ENCODE data around the gene KLF2.

Gene KLF2

DNA sequence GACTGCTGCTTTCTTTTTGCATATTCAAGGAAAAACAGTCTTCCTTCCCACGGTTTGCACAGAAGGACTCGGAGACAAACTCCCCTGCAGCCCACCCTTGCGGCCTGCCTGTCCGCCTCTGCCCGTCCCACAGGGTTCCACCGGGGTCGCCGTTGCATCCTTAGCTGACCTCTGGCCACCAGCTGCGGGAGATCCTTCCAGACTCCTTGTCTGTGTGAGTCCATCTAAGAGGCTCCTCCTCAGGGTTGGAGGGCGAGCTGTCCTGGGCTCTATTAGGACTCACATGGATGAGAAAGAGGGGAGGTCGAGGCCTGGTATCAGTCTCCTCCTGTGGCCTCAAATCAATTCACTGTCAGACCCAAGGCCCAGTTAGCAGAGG is 39.2 kb downstream of the KLF2 start:
- Histone ChIP-seq H3K36me3 (ENCODE audit: control insufficient read depth, insufficient read depth, low read length) (no peaks in the 10 kb centered on the region), H2BK5ac (ENCODE audit: low read length) (no peak overlapping the region), H3K56ac (ENCODE audit: low read length) (no peak overlapping the region), H2BK120ac (ENCODE audit: low read depth, low read length) (no peak overlapping the region), H3K23ac (ENCODE audit: low read length) (no peak overlapping the region), H3K4ac (ENCODE audit: low read depth, low read length) (no peak overlapping the region), H3K4me2 (ENCODE audit: low read length) (no peak overlapping the region), H2AK5ac (ENCODE audit: low read length) (no peak overlapping the region), H3K79me1 (ENCODE audit: low read length) (no peaks in the 10 kb centered on the region), H3K18ac (ENCODE audit: low read length) (no peak overlapping the region), H3K79me2 (ENCODE audit: control insufficient read depth, insufficient read depth, low read length) (no peaks in the 10 kb centered on the region), H3K4me3 (ENCODE audit: low read length) (no peak overlapping the region), H3K27me3 (ENCODE audit: insufficient read depth, low read length, poor library complexity) (no peaks in the 10 kb centered on the region), H2BK15ac (replicated peaks; ENCODE audit: low read depth) (no peak overlapping the region), H4K8ac (ENCODE audit: low read depth, low read length) (no peak overlapping the region), H3K27ac (ENCODE audit: low read depth, low read length) (no peak overlapping the region), H4K5ac (ENCODE audit: low read length) (no peak overlapping the region), H3K9ac (ENCODE audit: low read length) (no peak overlapping the region), H3K4me1 (ENCODE audit: control insufficient read depth, low read depth, low read length) (no peaks in the 10 kb centered on the region)
- WGBS (ENCODE audit: extremely low coverage, insufficient coverage, low lambda C conversion rate), result no CpG with 5 or more reads among the region's 11 CpGs
- no peak for DNase-seq

- Histone ChIP-seq H3K18ac (ENCODE audit: low read length) (no peak overlapping the region), H3K79me1 (ENCODE audit: low read length) (no peaks in the 10 kb centered on the region), H3K4me1 (ENCODE audit: control insufficient read depth, low read depth, low read length) (no peaks in the 10 kb centered on the region), H2BK15ac (replicated peaks; ENCODE audit: low read depth) (no peak overlapping the region), H2AK5ac (ENCODE audit: low read length) (no peak overlapping the region), H3K27ac (ENCODE audit: low read depth, low read length) (no peak overlapping the region), H4K8ac (ENCODE audit: low read depth, low read length) (no peak overlapping the region), H2BK5ac (ENCODE audit: low read length) (no peak overlapping the region), H3K79me2 (ENCODE audit: control insufficient read depth, insufficient read depth, low read length) (no peaks in the 10 kb centered on the region), H3K36me3 (ENCODE audit: control insufficient read depth, insufficient read depth, low read length) (no peaks in the 10 kb centered on the region), H4K5ac (ENCODE audit: low read length) (no peak overlapping the region), H3K23ac (ENCODE audit: low read length) (no peak overlapping the region), H3K4me3 (ENCODE audit: low read length) (no peak overlapping the region), H3K4me2 (ENCODE audit: low read length) (no peak overlapping the region), H2BK120ac (ENCODE audit: low read depth, low read length) (no peak overlapping the region), H3K9ac (ENCODE audit: low read length) (no peak overlapping the region), H3K4ac (ENCODE audit: low read depth, low read length) (no peak overlapping the region), H3K27me3 (ENCODE audit: insufficient read depth, low read length, poor library complexity) (no peaks in the 10 kb centered on the region), H3K56ac (ENCODE audit: low read length) (no peak overlapping the region)
- no CpG with 5 or more reads among the region's 22 CpGs for WGBS (ENCODE audit: extremely low coverage, insufficient coverage, low lambda C conversion rate)
- no peak for DNase-seq
Measured at GRCh38 chr19:16364231-16364865, 39.7 kb downstream of the KLF2 start.

GRCh38 chr19:16365300-16365996 is 40.8 kb downstream of the KLF2 start:
- Histone ChIP-seq H3K56ac (ENCODE audit: low read length) (no peak overlapping the region), H2BK5ac (ENCODE audit: low read length) (no peak overlapping the region), H3K23ac (ENCODE audit: low read length) (no peak overlapping the region), H3K4me3 (ENCODE audit: low read length) (no peak overlapping the region), H3K36me3 (ENCODE audit: control insufficient read depth, insufficient read depth, low read length) (no peaks in the 10 kb centered on the region), H2BK120ac (ENCODE audit: low read depth, low read length) (no peak overlapping the region), H3K18ac (ENCODE audit: low read length) (no peak overlapping the region), H4K8ac (ENCODE audit: low read depth, low read length) (no peak overlapping the region), H3K4me2 (ENCODE audit: low read length) (no peak overlapping the region), H4K5ac (ENCODE audit: low read length) (no peak overlapping the region), H2BK15ac (replicated peaks; ENCODE audit: low read depth) (no peak overlapping the region), H3K27ac (ENCODE audit: low read depth, low read length) (no peak overlapping the region), H3K4ac (ENCODE audit: low read depth, low read length) (no peak overlapping the region), H2AK5ac (ENCODE audit: low read length) (no peak overlapping the region), H3K9ac (ENCODE audit: low read length) (no peak overlapping the region), H3K4me1 (ENCODE audit: control insufficient read depth, low read depth, low read length) (no peaks in the 10 kb centered on the region), H3K79me2 (ENCODE audit: control insufficient read depth, insufficient read depth, low read length) (no peaks in the 10 kb centered on the region), H3K27me3 (ENCODE audit: insufficient read depth, low read length, poor library complexity) (no peaks in the 10 kb centered on the region), H3K79me1 (ENCODE audit: low read length) (no peaks in the 10 kb centered on the region)
- no peak for DNase-seq
- WGBS (ENCODE audit: extremely low coverage, insufficient coverage, low lambda C conversion rate), result no CpG with 5 or more reads among the region's 12 CpGs

DNA sequence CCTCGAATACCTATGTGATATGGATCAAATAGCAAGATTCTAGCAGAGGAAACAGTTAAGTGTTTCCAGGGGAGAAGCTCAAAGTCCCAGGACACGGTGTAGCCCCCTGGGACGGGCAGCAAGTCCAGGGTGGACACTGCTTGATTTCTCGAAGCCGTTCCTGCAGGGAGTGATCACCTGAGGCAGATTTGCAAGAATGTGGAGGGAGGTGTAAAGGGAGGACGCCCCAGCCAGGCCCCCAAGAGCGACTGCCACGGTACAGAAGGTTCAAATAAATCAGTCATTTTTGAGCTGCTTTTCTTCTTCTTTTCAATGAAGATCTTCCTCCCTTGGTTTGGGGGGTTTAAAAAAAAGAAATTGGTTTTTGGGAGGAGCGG is 41.4 kb downstream of the KLF2 start:
- H3K79me1 ChIP-seq (ENCODE audit: low read length), result no peaks in the 10 kb centered on the region
- H2BK5ac ChIP-seq (ENCODE audit: low read length), result no peak overlapping the region
- no peaks in the 10 kb centered on the region for H3K4me1 ChIP-seq (ENCODE audit: control insufficient read depth, low read depth, low read length)
- H3K4ac ChIP-seq (ENCODE audit: low read depth, low read length), result no peak overlapping the region
- no peak overlapping the region for H3K18ac ChIP-seq (ENCODE audit: low read length)
- H2BK120ac ChIP-seq (ENCODE audit: low read depth, low read length), result no peak overlapping the region
- no peaks in the 10 kb centered on the region for H3K36me3 ChIP-seq (ENCODE audit: control insufficient read depth, insufficient read depth, low read length)
- H3K79me2 ChIP-seq (ENCODE audit: control insufficient read depth, insufficient read depth, low read length), result no peaks in the 10 kb centered on the region
- H4K8ac ChIP-seq (ENCODE audit: low read depth, low read length), result no peak overlapping the region
- no peak overlapping the region for H2AK5ac ChIP-seq (ENCODE audit: low read length)
- no CpG with 5 or more reads among the region's 9 CpGs for WGBS (ENCODE audit: extremely low coverage, insufficient coverage, low lambda C conversion rate)
- no peak overlapping the region for H3K56ac ChIP-seq (ENCODE audit: low read length)
- H3K27ac ChIP-seq (ENCODE audit: low read depth, low read length), result no peak overlapping the region
- no peak overlapping the region for H3K4me3 ChIP-seq (ENCODE audit: low read length)
- H3K27me3 ChIP-seq (ENCODE audit: insufficient read depth, low read length, poor library complexity), result no peaks in the 10 kb centered on the region
- no peak for DNase-seq
- H4K5ac ChIP-seq (ENCODE audit: low read length), result no peak overlapping the region
- H3K9ac ChIP-seq (ENCODE audit: low read length), result no peak overlapping the region
- no peak overlapping the region for H3K4me2 ChIP-seq (ENCODE audit: low read length)
- H3K23ac ChIP-seq (ENCODE audit: low read length), result no peak overlapping the region
- no peak overlapping the region for H2BK15ac ChIP-seq (replicated peaks; ENCODE audit: low read depth)

- Histone ChIP-seq H3K36me3 (ENCODE audit: control insufficient read depth, insufficient read depth, low read length) (no peaks in the 10 kb centered on the region), H3K79me2 (ENCODE audit: control insufficient read depth, insufficient read depth, low read length) (no peaks in the 10 kb centered on the region)
Measured at GRCh38 chr19:16366433-16367260, 42.0 kb downstream of the KLF2 start.

More at GRCh38 chr19:16366433-16367260, 42.0 kb downstream of the KLF2 start:
- Histone ChIP-seq H3K18ac (ENCODE audit: low read length) (no peak overlapping the region), H3K4ac (ENCODE audit: low read depth, low read length) (no peak overlapping the region), H2AK5ac (ENCODE audit: low read length) (no peak overlapping the region), H4K8ac (ENCODE audit: low read depth, low read length) (no peak overlapping the region), H3K27me3 (ENCODE audit: insufficient read depth, low read length, poor library complexity) (no peaks in the 10 kb centered on the region), H3K4me1 (ENCODE audit: control insufficient read depth, low read depth, low read length) (no peaks in the 10 kb centered on the region), H2BK15ac (replicated peaks; ENCODE audit: low read depth) (no peak overlapping the region), H3K4me2 (ENCODE audit: low read length) (no peak overlapping the region), H2BK120ac (ENCODE audit: low read depth, low read length) (no peak overlapping the region), H2BK5ac (ENCODE audit: low read length) (no peak overlapping the region), H3K27ac (ENCODE audit: low read depth, low read length) (no peak overlapping the region), H4K5ac (ENCODE audit: low read length) (no peak overlapping the region), H3K56ac (ENCODE audit: low read length) (no peak overlapping the region), H3K9ac (ENCODE audit: low read length) (no peak overlapping the region), H3K79me1 (ENCODE audit: low read length) (no peaks in the 10 kb centered on the region), H3K4me3 (ENCODE audit: low read length) (no peak overlapping the region), H3K23ac (ENCODE audit: low read length) (no peak overlapping the region)
- WGBS (ENCODE audit: extremely low coverage, insufficient coverage, low lambda C conversion rate), result no CpG with 5 or more reads among the region's 25 CpGs
- no peak for DNase-seq

All from mesendoderm (in vitro differentiated cells).